ENCODE measurements around the gene RNH1.
"Not testable (repeated sequence)": the region's sequence is repeated elsewhere in the genome, so short reads cannot be mapped to it uniquely, and the experiment has no call there.

Gene RNH1

GRCh38 chr11:520428-521176 lies 13.6 kb upstream of the RNH1 start:
- peak; percentile 23 for DNase-seq (ENCODE audit: low read depth)

- DNase-seq (ENCODE audit: low read depth), result peak; percentile 98
Measured at GRCh38 chr11:518463-519202, 11.6 kb upstream of the RNH1 start.

GRCh38 chr11:516918-517685 lies 10.1 kb upstream of the RNH1 start:
- not testable (repeated sequence) for DNase-seq (ENCODE audit: low read depth)

GRCh38 chr11:516400-516799 lies 9.4 kb upstream of the RNH1 start:
- no peak for DNase-seq (ENCODE audit: low read depth)

- DNase-seq (ENCODE audit: low read depth), result no peak
Measured at GRCh38 chr11:515131-515530, 8.1 kb upstream of the RNH1 start.

GRCh38 chr11:514606-515005 lies 7.6 kb upstream of the RNH1 start:
- no peak for DNase-seq (ENCODE audit: low read depth)

GRCh38 chr11:512761-513595 lies 5.9 kb upstream of the RNH1 start:
- no peak for DNase-seq (ENCODE audit: low read depth)

- no peak for DNase-seq (ENCODE audit: low read depth)
Measured at GRCh38 chr11:508956-509355, 1.9 kb upstream of the RNH1 start.

- peak; percentile 19 for DNase-seq (ENCODE audit: low read depth)
Measured at GRCh38 chr11:507727-508515, 879 bp upstream of the RNH1 start.

- DNase-seq (ENCODE audit: low read depth), result peak; percentile 97
Measured at GRCh38 chr11:506238-506994, 626 bp downstream of the RNH1 start.

GRCh38 chr11:504994-505344 lies 2.1 kb downstream of the RNH1 start:
- no peak for DNase-seq (ENCODE audit: low read depth)

GRCh38 chr11:504053-504993 lies 2.7 kb downstream of the RNH1 start:
- DNase-seq (ENCODE audit: low read depth), result no peak

GRCh38 chr11:503179-503981 lies 3.7 kb downstream of the RNH1 start:
- no peak for DNase-seq (ENCODE audit: low read depth)

- DNase-seq (ENCODE audit: low read depth), result no peak
Measured at GRCh38 chr11:502288-503178, 4.5 kb downstream of the RNH1 start.

- no peak for DNase-seq (ENCODE audit: low read depth)
Measured at GRCh38 chr11:501683-502287, 5.3 kb downstream of the RNH1 start.

- no peak for DNase-seq (ENCODE audit: low read depth)
Measured at GRCh38 chr11:501001-501682, 5.9 kb downstream of the RNH1 start.
